Measurements from ENCODE around the gene CCR5. TPM values are rescaled to one million over a fixed set of nuclear protein-coding genes. Genes with fewer than 3 reads are reported as not detected.
"Not testable (repeated sequence)": the region's sequence is repeated elsewhere in the genome, so short reads cannot be mapped to it uniquely, and the experiment has no call there.

The CCR5 gene
- total RNA-seq, 1 experiment from 2014 or later: not detected

DNA sequence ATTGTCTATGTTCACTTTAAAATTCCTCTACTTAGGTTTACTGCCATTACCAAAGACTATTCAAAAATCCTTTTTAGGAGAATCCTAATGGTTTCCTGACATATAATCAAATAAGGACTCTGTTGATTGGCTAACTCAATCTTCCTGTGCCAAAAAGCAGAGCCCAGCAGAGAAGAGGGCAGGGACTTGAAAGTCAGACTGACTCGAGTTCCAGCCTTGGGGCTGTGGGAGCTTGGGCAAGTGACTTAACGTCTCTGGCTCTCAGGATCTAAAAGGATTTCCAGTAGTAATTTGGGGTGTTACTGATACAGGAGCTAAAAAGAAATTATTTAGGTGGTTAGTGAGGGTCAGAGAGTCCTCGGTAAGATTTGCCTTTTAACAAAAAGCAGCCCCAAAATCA lies 10.9 kb downstream of the CCR5 start:
- DNase-seq (ENCODE audit: extremely low read depth, low read depth): no peak

GRCh38 chr3:46383211-46383950 lies 12.6 kb downstream of the CCR5 start:
- DNase-seq (ENCODE audit: extremely low read depth, low read depth): no peak

DNA sequence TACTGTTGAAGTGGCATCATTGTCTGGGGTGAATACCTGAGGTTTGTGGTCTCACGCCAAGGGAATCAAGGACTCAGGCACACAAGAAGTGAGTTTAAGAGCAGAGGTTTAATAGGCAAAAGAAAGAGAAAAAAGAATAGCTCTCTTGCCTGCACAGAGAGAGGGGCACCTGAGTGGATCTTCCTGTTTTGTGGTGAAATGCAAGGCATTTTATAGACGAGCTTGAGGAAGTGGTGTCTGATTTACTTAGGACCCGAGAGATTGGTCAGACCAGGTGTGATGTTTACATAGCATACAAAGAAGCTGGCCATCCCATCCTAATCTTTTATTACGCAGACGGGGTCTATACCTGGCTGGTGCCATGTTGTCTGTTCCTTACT lies 13.2 kb downstream of the CCR5 start:
- no peak for DNase-seq (ENCODE audit: extremely low read depth, low read depth)

DNA sequence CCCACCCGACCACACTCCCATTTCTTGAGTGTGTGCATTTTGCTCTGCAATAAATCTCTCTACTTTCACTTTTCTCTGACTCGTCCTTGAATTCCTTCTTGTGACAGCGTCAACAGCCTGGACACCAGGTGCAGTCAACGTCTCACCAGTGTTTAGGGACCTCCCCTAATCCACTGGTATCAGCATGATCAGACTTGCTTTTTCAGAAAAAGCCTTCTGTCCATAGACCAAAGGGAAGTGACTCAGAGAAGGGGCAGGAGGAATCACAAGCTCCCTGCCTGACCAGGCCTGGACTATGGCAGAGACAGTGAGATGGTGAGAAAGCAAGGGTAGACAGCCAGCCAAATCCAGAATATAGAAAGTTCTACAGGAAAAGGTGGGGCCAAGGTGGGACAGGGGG lies 15.5 kb downstream of the CCR5 start:
- DNase-seq (ENCODE audit: extremely low read depth, low read depth): no peak

- not testable (repeated sequence) for DNase-seq (ENCODE audit: extremely low read depth, low read depth)
These were observed 18.1 kb downstream of the CCR5 start for GRCh38 chr3:46388847-46389246.

- DNase-seq (ENCODE audit: extremely low read depth, low read depth): no peak
These were observed 18.6 kb downstream of the CCR5 start for GRCh38 chr3:46389306-46389705.

DNA sequence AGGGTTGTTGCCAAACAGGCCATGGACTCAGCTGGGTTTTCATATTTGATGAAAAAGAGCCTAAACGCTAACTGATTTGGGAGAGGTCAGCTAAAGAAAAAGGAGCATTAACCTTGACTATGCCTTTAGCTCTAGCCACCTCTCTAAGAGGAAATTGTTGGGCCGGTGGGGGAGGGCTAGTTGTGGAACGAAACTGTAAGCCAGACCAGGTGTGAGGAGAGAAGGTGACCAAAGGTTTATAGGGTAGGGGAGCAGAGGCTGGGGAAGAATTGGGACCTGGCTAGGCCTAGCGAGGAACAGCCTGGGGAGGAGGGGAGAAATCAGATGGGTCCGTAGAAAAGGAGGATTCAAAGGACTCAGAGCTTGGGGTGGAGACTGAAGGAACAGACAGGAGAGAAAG lies 20.8 kb downstream of the CCR5 start:
- not testable (repeated sequence) for DNase-seq (ENCODE audit: extremely low read depth, low read depth)

DNA sequence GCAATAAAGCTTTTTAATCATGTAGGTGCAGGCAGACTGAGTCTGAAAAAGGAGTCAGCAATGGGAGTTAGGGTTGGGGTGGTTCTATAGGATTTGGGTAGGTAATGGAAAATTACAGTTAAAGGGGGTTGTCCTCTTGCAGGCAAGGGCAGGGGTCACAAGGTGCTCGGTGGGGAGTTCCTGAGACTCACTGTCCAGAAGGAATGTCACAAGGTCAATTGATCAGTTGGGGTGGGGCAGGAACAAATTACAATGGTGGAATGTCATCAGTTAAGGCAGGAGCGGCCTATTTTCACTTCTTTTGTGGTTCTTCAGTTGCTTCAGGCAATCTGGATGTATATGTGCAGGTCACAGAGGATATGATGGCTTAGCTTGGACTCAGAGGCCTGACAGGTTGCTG lies 22.3 kb downstream of the CCR5 start:
- no peak for DNase-seq (ENCODE audit: extremely low read depth, low read depth)

DNA sequence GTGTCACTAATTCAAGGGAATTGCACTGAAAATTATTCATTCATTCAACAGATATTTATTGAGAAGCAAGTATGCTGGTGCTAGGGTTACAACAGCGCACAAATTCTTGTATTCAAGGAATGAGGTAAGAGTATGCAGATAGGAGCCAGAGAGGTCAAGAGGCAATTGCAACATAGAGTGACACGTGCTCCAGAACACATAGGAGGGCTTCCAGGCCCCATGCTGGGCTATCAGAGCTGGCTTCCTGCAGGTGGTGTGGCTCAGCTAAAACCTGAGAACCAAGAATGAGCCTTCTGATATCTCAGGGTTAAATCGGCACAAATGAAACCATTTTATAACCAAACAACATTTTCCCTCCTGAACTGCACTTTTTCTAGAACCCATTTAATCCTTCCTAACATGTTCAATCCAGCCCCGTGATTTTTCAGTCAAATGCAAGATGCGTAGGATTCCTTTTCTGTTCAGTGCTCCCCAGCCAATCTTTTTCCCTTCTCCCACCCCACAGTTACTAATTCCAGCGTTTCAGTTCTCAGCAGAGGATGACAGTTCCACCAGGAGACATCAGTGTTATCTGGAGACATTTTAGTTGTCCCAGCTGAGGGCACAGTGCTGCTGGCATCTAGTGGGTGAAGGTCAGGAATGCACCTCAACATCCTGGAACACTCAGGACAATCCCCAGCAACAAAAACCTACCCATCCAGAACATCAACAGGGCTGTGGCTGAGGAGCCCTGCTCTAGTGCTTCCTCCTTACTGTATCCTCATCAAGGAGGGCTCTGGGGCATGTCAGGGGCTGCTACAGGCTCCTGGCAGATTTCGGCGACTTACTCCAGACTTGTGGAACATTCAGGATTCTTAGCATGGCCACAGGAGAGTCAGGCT lies 23.0 kb downstream of the CCR5 start:
- no peak for DNase-seq (ENCODE audit: extremely low read depth, low read depth)

GRCh38 chr3:46395210-46395661 lies 24.5 kb downstream of the CCR5 start:
- DNase-seq (ENCODE audit: extremely low read depth, low read depth): no peak

DNA sequence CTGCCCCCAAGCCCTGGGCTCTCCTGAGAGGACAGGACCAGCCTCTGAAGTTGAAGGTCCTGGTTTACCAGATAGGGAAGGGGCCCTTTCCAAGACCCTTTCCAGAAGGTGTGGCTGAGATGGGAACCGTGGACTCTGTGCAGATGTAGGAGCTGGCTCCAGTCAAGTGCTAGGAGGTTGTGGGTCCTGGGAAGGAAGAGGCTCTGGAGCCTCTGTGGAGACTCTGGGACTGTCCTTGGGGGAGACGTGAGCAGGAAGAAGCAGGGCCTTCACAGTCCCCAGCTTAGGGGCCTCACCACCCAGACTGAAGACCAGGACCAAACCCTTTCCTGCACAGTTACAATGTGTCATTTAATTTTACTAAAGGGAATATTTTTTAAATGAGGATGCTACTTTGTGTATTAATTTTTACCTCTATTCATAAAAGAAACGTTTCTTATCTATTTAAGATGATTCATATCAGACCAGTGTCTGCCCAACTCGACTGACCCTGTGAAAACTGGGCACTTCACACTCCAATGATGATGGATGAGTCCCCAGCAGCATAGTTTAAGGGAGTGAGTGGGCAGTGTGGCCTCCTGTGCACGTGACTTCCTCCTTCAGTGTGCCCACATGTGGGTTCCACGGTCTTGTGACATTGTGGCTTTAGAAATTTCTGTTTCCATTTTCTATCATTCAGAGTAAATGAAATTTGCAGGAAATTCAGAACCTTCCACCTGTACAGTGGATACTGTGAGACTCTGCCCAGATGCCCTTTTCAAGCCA lies 25.2 kb downstream of the CCR5 start:
- DNase-seq (ENCODE audit: extremely low read depth, low read depth): no peak

GRCh38 chr3:46397111-46397510 lies 26.4 kb downstream of the CCR5 start:
- DNase-seq (ENCODE audit: extremely low read depth, low read depth): no peak

- no peak for DNase-seq (ENCODE audit: extremely low read depth, low read depth)
These were observed 27.6 kb downstream of the CCR5 start for GRCh38 chr3:46398186-46398955.

DNA sequence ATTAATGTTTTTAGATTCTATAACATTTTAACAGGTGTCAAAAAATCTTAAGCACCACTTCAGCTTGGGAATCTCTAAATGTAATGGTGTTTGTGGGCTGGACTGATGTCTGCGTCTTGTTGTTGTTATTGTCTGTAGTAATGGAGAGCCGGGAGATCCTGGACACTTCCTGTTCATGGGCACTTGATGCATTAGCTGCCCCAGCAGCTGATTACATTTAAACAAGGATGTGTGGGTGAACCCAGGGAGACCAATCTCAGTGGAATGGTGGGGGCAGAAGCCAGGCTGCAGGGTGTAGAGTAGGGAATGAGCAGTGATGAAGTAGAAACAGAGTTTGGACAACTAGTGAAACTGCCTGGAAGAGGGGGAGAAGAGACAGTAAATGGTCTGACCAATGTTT lies 28.4 kb downstream of the CCR5 start:
- no peak for DNase-seq (ENCODE audit: extremely low read depth, low read depth)

DNA sequence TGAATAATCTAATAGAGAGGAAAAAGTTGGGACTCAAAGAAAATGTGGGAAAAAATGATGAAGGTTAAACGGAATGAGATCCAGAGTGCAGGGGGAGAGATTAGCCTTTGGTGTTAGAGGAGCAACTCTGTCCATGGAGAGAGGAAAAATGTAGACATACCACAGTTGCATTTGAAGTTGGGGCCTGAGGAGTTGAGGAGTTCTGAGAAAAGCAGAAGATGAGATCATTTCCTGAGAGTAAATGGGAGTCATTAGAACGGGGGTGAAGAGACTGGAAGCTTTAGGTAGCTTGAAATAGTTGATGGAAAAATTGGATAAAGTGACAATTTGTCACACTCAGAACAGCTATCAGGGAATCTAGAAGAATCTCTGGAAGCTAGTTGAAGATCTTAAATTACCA lies 28.8 kb downstream of the CCR5 start:
- DNase-seq (ENCODE audit: extremely low read depth, low read depth): no peak

GRCh38 chr3:46400000-46400734 lies 29.4 kb downstream of the CCR5 start:
- no peak for DNase-seq (ENCODE audit: extremely low read depth, low read depth)

DNA sequence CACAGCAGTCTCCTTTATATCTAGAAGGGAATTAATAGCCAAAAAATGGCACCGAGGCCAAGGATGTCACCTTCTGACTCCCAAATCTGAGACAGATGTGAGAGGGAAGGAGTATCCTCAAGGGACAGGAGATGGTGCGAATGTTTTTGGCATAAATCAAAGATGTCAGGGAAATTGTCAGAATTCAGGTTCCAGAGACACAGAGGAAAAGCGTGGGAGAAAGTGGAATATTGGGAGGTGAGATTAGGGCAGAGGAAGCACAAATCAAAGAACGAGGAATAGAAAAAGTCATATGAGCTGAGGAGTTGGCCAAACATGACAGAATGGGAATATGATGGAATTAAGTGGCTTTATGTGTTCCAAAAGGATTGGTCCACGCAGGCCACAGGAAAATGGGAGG lies 30.1 kb downstream of the CCR5 start:
- DNase-seq (ENCODE audit: extremely low read depth, low read depth): no peak

DNA sequence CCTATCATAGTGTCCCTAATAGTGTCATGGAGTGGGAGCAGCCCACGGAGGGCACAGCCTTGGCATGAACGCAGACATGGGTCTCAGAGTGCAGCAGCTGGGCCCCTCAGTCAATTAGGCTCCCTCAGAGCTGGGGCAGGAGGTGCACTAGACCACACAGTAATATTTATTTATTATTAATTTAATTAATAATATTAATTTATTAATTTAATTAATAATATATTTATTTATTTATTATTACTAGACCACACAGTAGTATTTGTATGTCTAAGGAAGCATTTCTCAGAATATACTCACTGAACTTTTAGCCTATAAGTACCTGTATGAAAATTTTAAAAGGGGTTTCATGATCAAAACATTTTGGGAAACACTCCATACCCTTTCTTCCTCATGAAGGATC lies 30.8 kb downstream of the CCR5 start:
- no peak for DNase-seq (ENCODE audit: extremely low read depth, low read depth)

GRCh38 chr3:46402902-46403301 lies 32.2 kb downstream of the CCR5 start:
- DNase-seq (ENCODE audit: extremely low read depth, low read depth): not testable (repeated sequence)

Measured in NCI-H460 (cell line).